ENCODE measurements around the gene CHMP2A. TPM values are rescaled to one million over a fixed set of nuclear protein-coding genes. Genes with fewer than 3 reads are reported as not detected.

CHMP2A gene
- total RNA-seq, 4 donors from 2014 or later, result 100.0 to 155 (median 126) TPM

DNA sequence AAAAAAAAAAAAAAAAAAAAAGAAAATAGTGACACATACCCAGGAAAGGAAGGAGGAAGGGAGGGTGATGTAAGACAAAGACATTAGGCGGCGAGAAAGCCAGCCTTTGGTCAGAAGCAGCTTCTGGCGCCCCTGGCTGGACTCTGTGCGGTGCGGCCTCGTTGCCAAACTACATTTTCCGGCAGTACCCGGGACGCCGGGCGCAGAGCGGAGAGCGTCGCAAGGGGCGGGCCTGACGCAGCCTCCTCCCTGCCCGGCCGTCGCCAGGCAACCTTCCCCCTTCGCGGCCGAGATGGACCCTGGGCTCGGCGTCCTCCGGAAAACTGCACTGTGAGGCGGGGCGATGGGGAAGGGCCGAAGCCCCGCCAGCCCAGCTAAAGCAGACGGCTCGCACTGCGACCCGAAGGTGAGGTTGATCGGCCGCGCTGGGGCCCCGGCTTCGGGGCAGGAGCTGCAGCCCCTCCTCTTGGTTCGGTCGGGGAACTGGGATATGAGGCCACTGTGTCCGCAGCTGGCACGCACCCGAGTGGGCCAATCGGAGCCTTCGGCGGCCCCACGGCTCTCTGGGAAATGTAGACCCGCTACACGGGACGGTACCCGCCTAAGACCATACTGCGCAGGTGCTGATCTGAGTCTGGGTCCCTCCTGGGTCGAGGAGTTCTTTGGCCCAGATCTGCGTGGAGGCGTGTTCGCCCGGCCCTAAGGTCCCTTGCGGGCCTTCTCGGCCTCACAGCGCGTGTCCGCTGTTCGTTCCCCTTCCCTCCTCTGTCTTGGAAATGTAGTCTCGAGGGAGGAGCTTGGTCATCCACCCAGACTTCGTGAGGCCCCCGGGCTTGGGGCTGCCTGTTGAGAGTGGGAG is 20.5 kb upstream of the CHMP2A start:
- TF ChIP-seq POLR2AphosphoS5 (IDR thresholded peaks at IDR 0.05), result peak; percentile 54
- no peak for TF ChIP-seq EP300 (IDR thresholded peaks at IDR 0.05)
- TF ChIP-seq, protein P1, sequence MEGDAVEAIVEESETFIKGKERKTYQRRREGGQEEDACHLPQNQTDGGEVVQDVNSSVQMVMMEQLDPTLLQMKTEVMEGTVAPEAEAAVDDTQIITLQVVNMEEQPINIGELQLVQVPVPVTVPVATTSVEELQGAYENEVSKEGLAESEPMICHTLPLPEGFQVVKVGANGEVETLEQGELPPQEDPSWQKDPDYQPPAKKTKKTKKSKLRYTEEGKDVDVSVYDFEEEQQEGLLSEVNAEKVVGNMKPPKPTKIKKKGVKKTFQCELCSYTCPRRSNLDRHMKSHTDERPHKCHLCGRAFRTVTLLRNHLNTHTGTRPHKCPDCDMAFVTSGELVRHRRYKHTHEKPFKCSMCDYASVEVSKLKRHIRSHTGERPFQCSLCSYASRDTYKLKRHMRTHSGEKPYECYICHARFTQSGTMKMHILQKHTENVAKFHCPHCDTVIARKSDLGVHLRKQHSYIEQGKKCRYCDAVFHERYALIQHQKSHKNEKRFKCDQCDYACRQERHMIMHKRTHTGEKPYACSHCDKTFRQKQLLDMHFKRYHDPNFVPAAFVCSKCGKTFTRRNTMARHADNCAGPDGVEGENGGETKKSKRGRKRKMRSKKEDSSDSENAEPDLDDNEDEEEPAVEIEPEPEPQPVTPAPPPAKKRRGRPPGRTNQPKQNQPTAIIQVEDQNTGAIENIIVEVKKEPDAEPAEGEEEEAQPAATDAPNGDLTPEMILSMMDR (IDR thresholded peaks at IDR 0.05), result peak in 1 of 4 experiments; percentile 10
- peak; percentile 45 to 48 for TF ChIP-seq POLR2A (IDR thresholded peaks at IDR 0.05)

DNA sequence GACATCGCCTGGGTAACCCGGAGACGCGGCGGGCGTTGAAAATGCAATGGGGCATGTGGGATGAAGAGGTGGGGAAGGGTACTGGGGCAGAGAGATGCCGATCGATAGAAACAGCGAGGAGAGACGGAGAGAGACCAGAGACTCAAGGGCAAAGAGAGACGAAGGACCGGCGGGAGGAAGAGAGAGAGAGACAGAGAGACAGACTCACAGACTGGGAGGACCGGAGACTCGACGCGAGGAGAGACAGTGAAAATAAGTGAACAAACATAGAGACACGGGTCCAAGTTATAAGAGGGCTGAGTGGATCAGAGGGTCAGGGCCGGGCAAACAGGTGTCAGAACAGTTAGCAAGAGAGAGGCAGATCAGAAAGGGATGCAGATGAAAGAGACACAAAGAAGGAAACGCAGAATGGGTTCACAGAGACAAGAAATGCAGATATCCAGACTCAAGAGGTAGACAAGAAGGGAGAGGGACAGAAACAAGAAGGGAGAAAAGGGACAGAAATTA is 18.8 kb upstream of the CHMP2A start:
- no peak for ATAC-seq
- H3K27ac ChIP-seq, result peak overlapping the region; percentile 87 to 99 (median 94)
- H3K4me3 ChIP-seq, result peak overlapping the region; percentile 57 to 78
- 1 to 2% methylated on average over 14 to 18 of the region's 20 CpGs for WGBS, 2 donors (ENCODE audit: low coverage in 1 of 2)
- no peak for TF ChIP-seq POLR2AphosphoS5 (IDR thresholded peaks at IDR 0.05)
- TF ChIP-seq POLR2A (IDR thresholded peaks at IDR 0.05), result no peak
- TF ChIP-seq, protein P1 (IDR thresholded peaks at IDR 0.05), result no peak
- TF ChIP-seq EP300 (IDR thresholded peaks at IDR 0.05), result no peak
- H3K27me3 ChIP-seq, result no peaks in the 10 kb centered on the region
- peaks cover 0 to 31% of the 10 kb centered on the region in 2 donors for H3K36me3 ChIP-seq
- no peaks in the 10 kb centered on the region for H3K9me3 ChIP-seq
- H3K4me1 ChIP-seq, result peaks cover 0 to 58% (median 16%) of the 10 kb centered on the region in 3 donors

More for the DNA sequence above, 20.5 kb upstream of the CHMP2A start:
- H3K27me3 ChIP-seq, result no peaks in the 10 kb centered on the region
- peak overlapping the region; percentile 67 to 83 for H3K4me3 ChIP-seq
- H3K27ac ChIP-seq, result peak overlapping the region; percentile 73 to 99 (median 92)
- H3K9me3 ChIP-seq, result no peaks in the 10 kb centered on the region
- H3K36me3 ChIP-seq, result peaks cover 0 to 14% of the 10 kb centered on the region in 2 donors
- 0% methylated on average over 5 to 18 of the region's 66 CpGs for WGBS, 2 donors (ENCODE audit: low coverage in 1 of 2)
- peaks cover 0 to 68% (median 16%) of the 10 kb centered on the region in 3 donors for H3K4me1 ChIP-seq
- ATAC-seq, result peak; percentile 70

DNA sequence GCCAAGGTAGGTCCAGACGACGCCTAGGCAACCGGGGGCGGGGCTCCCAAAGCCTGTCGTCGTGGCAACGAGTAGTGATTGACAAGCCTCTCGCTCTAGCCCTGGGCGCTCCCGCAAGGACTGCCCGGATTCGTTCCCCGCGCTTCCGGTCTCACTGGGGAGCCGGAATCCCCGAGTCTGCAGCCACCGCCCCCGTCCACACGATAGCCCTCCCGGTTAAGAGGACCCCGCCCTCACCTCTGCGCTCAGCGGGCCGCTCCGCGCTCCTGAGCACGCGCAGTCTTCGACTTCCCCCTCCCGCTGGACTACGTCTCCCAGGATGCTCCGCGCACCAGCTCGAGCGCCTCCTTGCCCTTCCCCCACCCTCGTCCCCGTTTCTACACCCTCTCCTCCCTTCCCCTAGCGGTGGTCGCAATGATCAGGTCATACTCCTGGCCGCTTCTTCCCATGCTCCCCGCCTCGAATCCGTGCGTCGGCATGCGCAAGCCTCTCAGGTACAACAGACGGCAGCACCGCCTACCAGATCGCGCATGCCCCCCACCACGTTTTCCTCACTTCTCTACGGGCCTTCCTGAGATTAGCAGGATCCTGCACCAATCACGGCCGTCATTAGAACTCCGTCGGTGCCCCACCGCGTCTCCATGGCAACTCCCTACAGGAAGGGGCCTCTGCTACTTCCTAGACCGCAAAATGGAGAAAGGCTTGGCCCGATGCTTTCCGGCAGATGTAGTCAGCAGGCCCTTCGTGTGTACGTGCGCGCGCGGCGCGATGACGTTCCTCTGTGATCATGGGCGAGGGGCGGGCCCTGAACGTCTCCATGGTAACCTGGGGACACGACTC is 18.1 kb upstream of the CHMP2A start, which contains the start of gene MZF1:
TSS of gene MZF1 (minus strand) at position 518 of the 840 bp plus-strand sequence. CDS start 1,946 bp downstream, outside the sequence.
- Histone ChIP-seq H3K4me1 (peaks cover 0 to 51% (median 16%) of the 10 kb centered on the region in 3 donors), H3K27ac (peak within 1 kb of the TSS; percentile 87 to 99 (median 94)), H3K36me3 (peaks cover 0 to 34% of the 10 kb centered on the region in 2 donors), H3K9me3 (no peaks in the 10 kb centered on the region), H3K27me3 (no peaks in the 10 kb centered on the region), H3K4me3 (peak within 1 kb of the TSS; percentile 57 to 78)
- TF ChIP-seq POLR2A (IDR thresholded peaks at IDR 0.05) (peak; percentile 18 to 26), POLR2AphosphoS5 (IDR thresholded peaks at IDR 0.05) (peak; percentile 63), EP300 (IDR thresholded peaks at IDR 0.05) (no peak)
- TF ChIP-seq, protein P1 (IDR thresholded peaks at IDR 0.05), result peak in 3 of 4 experiments; percentile 32 to 67 (median 54)
- WGBS, 2 donors (ENCODE audit: low coverage in 1 of 2), result 0 to 1% methylated on average over 16 to 21 of the region's 75 CpGs
- peak; percentile 86 for ATAC-seq

- Histone ChIP-seq H3K27ac (peak overlapping the region; percentile 87 to 99 (median 94)), H3K36me3 (peaks cover 0 to 34% of the 10 kb centered on the region in 2 donors), H3K4me3 (peak overlapping the region; percentile 57 to 78), H3K27me3 (no peaks in the 10 kb centered on the region), H3K4me1 (peaks cover 0 to 43% (median 16%) of the 10 kb centered on the region in 3 donors), H3K9me3 (no peaks in the 10 kb centered on the region)
- peak; percentile 51 for TF ChIP-seq POLR2AphosphoS5 (IDR thresholded peaks at IDR 0.05)
- no peak for TF ChIP-seq POLR2A (IDR thresholded peaks at IDR 0.05)
- no peak for ATAC-seq
- 46 to 65% methylated on average over 6 to 15 of the region's 24 CpGs for WGBS, 2 donors (ENCODE audit: low coverage in 1 of 2)
These were observed 17.3 kb upstream of the CHMP2A start for GRCh38 chr19:58572026-58572817.

Measured in gastroesophageal sphincter (tissue), 4 donors.